Left hindlimb (tissue), 1 donor: Measurements from ENCODE around the gene S100A12.

ENCODE experiments used
- DNase-seq: peaks from one replicate; pipeline ENCODE4 v3.0.0-alpha.2; 2018

S100A12 gene

GRCh38 chr1:153365696-153366095 is 9.7 kb downstream of the S100A12 start:
- DNase-seq, result no peak

- DNase-seq, result no peak
These were observed 10.4 kb downstream of the S100A12 start for GRCh38 chr1:153364766-153365666.

- DNase-seq, result no peak
These were observed 11.3 kb downstream of the S100A12 start for GRCh38 chr1:153364156-153364555.

DNA sequence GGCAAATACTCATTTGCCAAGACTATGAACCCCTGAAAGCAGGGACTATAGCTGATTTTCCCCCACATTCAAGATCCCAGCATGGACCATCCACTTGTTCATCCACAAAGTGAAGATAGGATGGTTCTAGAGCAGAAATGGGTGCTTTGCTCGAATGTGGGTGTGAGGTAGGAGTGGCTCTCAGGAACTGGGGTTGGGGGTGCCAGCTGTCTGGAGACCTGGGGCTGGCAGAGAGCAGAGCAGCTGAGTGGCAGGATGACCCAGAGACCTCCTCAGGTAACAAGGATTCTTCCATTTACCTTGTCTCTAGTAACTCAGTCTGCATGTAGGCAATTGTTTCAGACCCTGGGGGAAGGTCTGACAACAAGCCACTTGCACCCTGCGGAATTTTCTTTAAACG is 11.8 kb downstream of the S100A12 start:
- no peak for DNase-seq

DNA sequence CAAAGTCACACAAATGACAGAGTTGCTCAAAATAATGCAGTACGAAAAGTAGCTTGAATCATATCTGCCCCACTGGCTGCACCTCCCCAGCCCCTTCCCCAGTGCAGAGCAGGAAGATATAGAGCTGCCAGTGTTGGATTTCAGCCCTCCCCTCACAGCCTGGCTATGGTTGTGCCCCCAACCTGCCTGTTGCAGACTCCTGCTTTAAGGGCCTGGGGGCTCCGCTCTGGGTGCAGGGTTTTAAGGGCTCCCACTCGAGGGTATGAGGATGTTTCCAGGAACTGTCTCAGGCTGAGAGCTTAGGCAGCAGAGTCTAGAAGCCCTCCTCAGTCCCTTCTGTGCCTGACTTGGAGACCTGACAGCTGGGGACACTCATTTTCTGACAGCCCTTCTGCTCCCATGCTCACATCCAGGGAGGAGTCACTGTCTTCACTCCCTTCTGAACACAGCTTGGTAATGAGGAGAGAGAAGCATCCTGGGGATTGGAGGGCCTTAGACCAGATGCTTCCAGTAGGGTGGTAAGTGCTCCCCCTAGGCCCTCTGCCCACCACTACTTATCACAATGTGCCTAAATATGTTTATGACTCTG is 13.1 kb downstream of the S100A12 start:
- DNase-seq, result no peak

- DNase-seq, result no peak
These were observed 13.8 kb downstream of the S100A12 start for GRCh38 chr1:153361480-153362109.

DNA sequence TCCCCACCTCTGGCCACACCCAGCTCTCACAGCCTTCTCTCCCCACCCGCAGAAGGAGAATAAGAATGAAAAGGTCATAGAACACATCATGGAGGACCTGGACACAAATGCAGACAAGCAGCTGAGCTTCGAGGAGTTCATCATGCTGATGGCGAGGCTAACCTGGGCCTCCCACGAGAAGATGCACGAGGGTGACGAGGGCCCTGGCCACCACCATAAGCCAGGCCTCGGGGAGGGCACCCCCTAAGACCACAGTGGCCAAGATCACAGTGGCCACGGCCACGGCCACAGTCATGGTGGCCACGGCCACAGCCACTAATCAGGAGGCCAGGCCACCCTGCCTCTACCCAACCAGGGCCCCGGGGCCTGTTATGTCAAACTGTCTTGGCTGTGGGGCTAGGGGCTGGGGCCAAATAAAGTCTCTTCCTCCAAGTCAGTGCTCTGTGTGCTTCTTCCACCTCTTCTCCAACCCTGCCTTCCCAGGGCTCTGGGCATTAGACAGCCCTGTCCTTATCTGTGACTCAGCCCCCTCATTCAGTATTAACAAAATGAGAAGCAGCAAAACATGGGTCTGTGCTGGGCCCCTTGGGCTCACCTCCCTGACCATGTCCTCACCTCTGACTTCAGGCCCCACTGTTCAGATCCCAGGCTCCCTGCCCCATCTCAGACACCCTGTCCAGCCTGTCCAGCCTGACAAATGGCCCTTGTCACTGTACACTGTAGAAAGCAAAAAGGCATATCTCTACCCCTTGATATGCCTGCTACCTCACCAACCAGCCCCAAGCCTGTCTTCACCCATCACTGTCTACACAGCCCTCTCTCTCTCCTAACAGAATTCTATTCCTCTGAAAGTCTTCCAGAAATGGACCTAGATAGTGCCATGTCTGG is 14.6 kb downstream of the S100A12 start:
- DNase-seq, result no peak

DNA sequence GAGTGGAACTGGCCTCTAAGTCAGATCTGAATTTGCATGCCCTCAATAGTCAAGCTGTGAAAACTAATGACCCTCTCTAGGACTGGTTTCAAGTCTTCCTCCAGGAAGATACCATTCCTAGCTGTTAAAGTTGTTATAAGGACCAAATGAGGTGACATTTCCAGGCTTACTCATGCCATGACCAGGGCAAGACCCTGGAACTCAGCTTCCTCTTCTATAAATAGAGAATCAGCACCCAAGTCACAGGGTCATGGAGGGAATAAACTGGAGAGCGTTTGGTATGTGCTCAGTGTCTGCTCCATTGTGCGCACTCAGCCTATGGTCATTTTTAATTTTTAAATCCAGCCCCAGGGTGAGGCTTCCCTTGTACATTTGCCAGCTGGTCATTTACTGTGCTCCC is 15.2 kb downstream of the S100A12 start:
- no peak for DNase-seq

DNA sequence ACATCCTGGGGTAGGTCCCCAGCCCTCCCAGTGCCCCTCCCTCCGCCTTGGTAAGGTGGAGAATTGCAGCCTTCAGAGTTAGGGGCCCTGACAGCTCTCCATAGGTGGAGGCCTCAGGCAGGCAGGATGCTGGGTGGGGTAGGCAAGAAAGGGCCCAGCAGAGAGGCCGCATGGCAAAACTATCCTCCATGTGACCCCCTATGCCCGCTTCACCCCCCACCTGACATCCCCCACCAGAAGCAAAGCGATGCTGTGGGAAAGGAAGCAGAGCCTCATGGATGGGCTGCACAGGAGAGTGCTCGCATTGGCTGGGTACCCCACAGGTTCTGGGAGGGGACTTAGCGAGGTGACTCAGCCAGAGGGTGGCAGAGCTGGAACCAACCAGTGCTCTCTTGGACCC is 16.2 kb downstream of the S100A12 start:
- no peak for DNase-seq

DNA sequence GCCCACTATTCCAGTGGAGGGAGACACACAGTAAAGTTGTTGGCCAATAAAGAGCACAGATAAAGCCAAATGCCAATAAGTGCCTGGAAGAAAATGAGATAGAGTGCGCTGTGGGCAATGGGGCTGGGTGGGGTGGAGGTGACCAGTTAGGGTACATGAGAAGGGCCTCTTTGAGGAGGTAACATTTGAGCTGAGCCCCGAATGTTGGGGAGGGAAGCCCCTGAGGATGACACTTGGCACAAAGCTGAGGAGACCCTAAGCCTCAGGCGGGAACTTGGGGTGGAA is 16.8 kb downstream of the S100A12 start:
- no peak for DNase-seq

DNA sequence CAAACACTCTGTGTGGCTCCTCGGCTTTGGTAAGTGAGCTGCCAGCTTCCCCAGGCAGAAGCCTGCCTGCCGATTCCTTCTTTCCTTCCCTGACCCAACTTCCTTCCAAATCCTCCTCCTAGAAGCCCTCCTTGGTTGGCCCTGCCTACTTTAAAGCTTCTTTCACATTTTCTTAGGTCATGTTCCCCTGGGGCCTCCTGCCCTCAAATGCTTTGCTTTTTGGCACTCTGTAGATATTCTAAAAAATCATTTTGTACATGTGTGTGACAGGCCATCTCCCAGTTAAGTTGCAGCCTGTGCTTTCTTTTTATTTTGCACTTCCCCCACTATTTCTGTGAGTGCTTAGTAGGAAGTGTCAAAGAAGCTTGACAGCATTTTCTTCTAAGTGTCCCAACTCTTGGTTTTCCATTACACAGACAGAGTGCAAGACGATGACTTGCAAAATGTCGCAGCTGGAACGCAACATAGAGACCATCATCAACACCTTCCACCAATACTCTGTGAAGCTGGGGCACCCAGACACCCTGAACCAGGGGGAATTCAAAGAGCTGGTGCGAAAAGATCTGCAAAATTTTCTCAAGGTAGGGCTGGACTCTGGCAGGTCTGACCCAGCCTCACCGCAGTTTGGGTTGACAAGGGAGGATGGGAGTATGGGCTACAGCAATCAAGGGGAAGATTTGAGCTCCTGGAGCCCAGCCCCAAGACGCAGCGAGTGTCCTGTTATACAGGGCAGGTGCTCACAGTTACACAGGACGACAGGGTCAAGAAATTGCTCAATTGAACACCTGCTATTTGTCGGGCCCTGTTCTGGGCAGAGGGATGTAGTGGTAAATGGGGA is 17.3 kb downstream of the S100A12 start, which contains the start of gene S100A9:
Gene S100A9, plus strand, starts transcription at position 2 of the 838 bp plus-strand sequence. Its CDS starts 430 bp downstream, at position 432.
- DNase-seq, result no peak

DNA sequence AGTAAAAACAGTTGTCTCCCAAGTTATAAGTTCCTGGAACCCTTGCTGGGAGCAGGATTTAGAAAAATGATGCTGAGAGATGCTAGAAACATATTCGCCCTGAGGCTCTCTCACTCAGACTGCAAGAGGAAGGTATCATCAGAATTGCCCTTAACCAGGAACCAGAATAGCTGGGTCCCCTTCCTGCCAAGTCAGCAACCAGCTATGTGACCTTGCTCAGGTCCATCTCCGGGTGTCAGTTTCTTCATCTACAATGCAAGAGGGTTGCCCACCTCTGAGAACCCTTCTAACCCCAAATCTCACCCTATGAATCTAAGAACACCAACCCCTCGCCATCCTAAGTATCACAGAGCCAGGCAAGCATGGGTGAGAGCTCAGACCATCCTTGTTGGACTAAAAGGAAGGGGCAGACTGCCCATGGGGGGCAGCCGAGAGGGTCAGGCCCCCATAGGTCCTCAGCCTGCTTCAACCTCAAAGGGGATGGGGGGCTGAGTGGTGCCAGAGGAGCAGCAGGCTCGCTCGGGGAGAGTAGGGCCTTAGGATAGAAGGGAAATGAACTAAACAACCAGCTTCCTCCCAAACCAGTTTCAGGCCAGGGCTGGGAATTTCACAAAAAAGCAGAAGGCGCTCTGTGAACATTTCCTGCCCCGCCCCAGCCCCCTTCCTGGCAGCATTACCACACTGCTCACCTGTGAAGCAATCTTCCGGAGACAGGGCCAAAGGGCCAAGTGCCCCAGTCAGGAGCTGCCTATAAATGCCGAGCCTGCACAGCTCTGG is 18.2 kb downstream of the S100A12 start:
- no peak for DNase-seq

- DNase-seq, result no peak
These were observed 18.9 kb downstream of the S100A12 start for GRCh38 chr1:153356392-153357075.

GRCh38 chr1:153355445-153356071 is 19.9 kb downstream of the S100A12 start:
- DNase-seq, result no peak

- DNase-seq, result no peak
These were observed 20.8 kb downstream of the S100A12 start for GRCh38 chr1:153354515-153355193.

DNA sequence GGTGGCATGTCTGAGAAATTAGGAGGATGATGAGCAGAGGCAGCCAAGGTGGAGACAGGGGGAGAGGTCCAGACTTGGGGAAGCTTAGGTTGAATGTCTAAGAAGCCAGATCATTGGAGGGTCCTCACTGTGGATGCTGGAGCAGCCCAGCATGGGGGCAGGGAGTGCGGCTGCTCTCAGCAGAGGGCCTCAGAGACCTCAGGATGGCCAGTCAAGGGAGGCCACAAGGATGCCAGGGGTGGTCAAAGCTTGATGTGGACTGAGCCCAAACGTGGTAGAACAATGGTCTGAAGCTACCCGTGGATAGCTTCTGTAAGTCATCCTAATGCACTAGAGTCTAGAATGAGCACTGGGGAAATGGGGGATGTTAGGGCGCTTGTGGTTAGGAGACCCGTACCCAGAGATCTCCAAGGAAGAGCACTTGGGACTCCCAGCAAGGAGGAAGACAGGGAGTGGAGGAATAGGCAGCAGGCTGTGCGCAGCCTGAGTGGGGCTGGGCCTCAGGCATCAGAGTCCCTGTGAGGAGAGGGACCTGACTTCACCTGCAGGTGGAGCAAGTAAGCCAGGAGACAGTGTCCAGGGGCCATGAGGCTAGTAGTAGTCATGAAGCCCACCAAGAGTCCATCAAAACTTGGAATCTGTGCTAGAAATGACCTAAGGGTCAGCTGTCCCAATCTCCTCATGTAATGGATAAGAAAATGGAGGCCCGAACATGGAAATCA is 22.0 kb downstream of the S100A12 start:
- no peak for DNase-seq

DNA sequence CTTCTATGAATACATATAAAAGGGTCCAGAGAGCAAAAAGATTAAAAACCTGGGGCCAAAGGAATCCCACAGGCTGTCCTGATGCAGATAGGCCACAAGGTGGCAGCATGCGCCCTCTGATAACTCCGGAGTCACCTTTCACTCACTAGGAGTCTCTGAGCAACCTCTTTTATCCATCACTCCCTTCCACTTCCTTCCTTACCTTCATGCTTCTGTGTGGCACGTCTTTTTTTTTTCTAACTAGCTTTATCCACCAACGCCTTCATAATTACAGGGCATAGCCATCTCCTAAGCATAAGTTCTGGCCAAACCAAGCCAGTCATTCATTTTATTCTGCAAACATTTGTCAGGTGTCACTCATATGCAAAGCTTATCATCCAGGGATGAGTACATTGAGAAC is 22.9 kb downstream of the S100A12 start:
- DNase-seq, result peak; percentile 53

- no peak for DNase-seq
These were observed 25.0 kb downstream of the S100A12 start for GRCh38 chr1:153350321-153350957.
